K562 (cell line): ENCODE data around the gene SLC35D2. TPM values are rescaled to one million over a fixed set of nuclear protein-coding genes. Genes with fewer than 3 reads are reported as not detected.

Experiments used
- CBFB ChIP-seq: sonication (generic); formaldehyde crosslinking; IDR thresholded peaks from 2 replicates; pipeline ENCODE4 v1.4.0; 2020; ENCODE audit warnings: mild to moderate bottlenecking, missing genetic modification reagents
- E2F4 ChIP-seq: sonication (generic); formaldehyde crosslinking; IDR thresholded peaks from 2 replicates; pipeline ENCODE4 v1.8.0; 2022; ENCODE audit warnings: mild to moderate bottlenecking, low read depth, missing genetic modification reagents
- ERF ChIP-seq: fragments of 450-650 bp; formaldehyde crosslinking; IDR thresholded peaks from 2 replicates; pipeline ENCODE4 v1.4.0; 2020; ENCODE audit warnings: mild to moderate bottlenecking, mixed read lengths
- ETS1 ChIP-seq: conservative IDR thresholded peaks from 2 replicates; pipeline ENCODE4 v1.6.1; 2011; ENCODE audit warnings: low read depth, mild to moderate bottlenecking, low read length; ENCODE audit not compliant: control insufficient read depth
- ETV6 ChIP-seq, 3 experiments: fragments of 150-350 bp in 1 of 3; sonication (generic) in 1 of 3; formaldehyde crosslinking in 1 of 3; IDR thresholded peaks; 2 replicates each; pipeline versions ENCODE4 v1.6.1 to v1.8.0; 2014 to 2022; ENCODE audit warnings: borderline replicate concordance in 2 of 3, low read depth in 2 of 3, antibody characterized with exemption in 1 of 3, low read length in 1 of 3, mild to moderate bottlenecking in 1 of 3, missing genetic modification reagents in 1 of 3
- HES1 ChIP-seq: fragments of 450-650 bp; IDR thresholded peaks from 2 replicates; pipeline ENCODE4 v1.6.1; 2016; ENCODE audit warnings: low read depth, mild to moderate bottlenecking, moderate library complexity
- IFI16 ChIP-seq: fragments of 250-450 bp; sonication (Bioruptor Pico); IDR thresholded peaks from 2 replicates; pipeline ENCODE4 v2.1.2; 2022; ENCODE audit warnings: mild to moderate bottlenecking, inconsistent platforms
- MEF2A ChIP-seq: IDR thresholded peaks from 2 replicates; pipeline ENCODE4 v1.6.1; 2011; ENCODE audit warnings: low read depth, mild to moderate bottlenecking, low read length, moderate library complexity; ENCODE audit not compliant: control insufficient read depth
- NCOR1 ChIP-seq: fragments of 450-650 bp; IDR thresholded peaks from 2 replicates; pipeline ENCODE4 v1.6.1; 2016; ENCODE audit warnings: mild to moderate bottlenecking, moderate library complexity
- PHF8 ChIP-seq: fragments of 200-600 bp; sonication (generic); IDR thresholded peaks from 2 replicates; pipeline ENCODE4 v1.6.1; 2012; ENCODE audit warnings: mixed run types, mild to moderate bottlenecking, inconsistent platforms, low read length, moderate library complexity, borderline replicate concordance
- PKNOX1 ChIP-seq: fragments of 450-650 bp; IDR thresholded peaks from 2 replicates; pipeline ENCODE4 v1.6.1; 2016
- PURB ChIP-seq: sonication (generic); formaldehyde crosslinking; IDR thresholded peaks from 2 replicates; pipeline ENCODE4 v1.9.0; 2021; ENCODE audit warnings: low read depth, mild to moderate bottlenecking, missing genetic modification reagents
- SMARCA4 ChIP-seq: fragments of 450-650 bp; IDR thresholded peaks from 2 replicates; pipeline ENCODE4 v1.6.1; 2016
- ZNF384 ChIP-seq: IDR thresholded peaks from 2 replicates; pipeline ENCODE4 v1.6.1; 2012; ENCODE audit warnings: low read depth, low read length, improper control_type of control experiment
- ZNF764 ChIP-seq: fragments of 250-450 bp; sonication (Bioruptor Pico); IDR thresholded peaks from 2 replicates; pipeline ENCODE4 v1.4.0; 2020; ENCODE audit warnings: low read depth, mild to moderate bottlenecking, moderate library complexity
- polyA plus RNA-seq, 8 experiments: library from polyadenylated mRNA; depleted of rRNA in 4 of 8; stranded (reverse) in 5 of 8; unstranded in 3 of 8; fragments of >200 nt; fragmentation: Nextera tagmentation in 2 of 8; fragmentation: Illumina TruSeq in 1 of 8; extraction: Ambion mirVana in 2 of 8; extraction: Trizol in 1 of 8; gene quantifications; 2 replicates each; pipeline versions ENCODE4 v1.2.1 to v1.2.3, GENCODE V29; 2011 to 2014; ENCODE audit warnings: inconsistent platforms in 1 of 8, missing spikeins in 1 of 8
- total RNA-seq, 7 experiments: library from RNA; depleted of rRNA in 6 of 7; stranded (reverse); fragments of >200 nt in 6 of 7; fragmentation: Illumina TruSeq in 2 of 7; extraction: Trizol in 2 of 7; gene quantifications; 2 replicates each; pipeline versions ENCODE4 v1.2.1 to v1.2.3, GENCODE V29; 2011 to 2021; ENCODE audit warnings: low replicate concordance in 1 of 7
- TF ChIP-seq, protein P1 (sequence below): fragments of 250-450 bp; sonication (Bioruptor Pico); IDR thresholded peaks from 2 replicates; pipeline ENCODE4 v1.4.0; 2020; ENCODE audit warnings: mild to moderate bottlenecking
- TF ChIP-seq, protein P2 (sequence below), 2 experiments: fragments of 150-350 bp in 1 of 2; IDR thresholded peaks; 2 replicates each; pipeline ENCODE4 v1.6.1; 2012 to 2016; ENCODE audit warnings: low read depth in 2 of 2, low read length in 2 of 2, mild to moderate bottlenecking in 1 of 2, moderate library complexity in 1 of 2

Gene SLC35D2
- total and polyA plus RNA-seq, 9 of the 15 experiments (the other 6 are each of a cell fraction or from before 2014, with no cell fraction given) = 2.9 to 14.9 (median 11.7) TPM

DNA sequence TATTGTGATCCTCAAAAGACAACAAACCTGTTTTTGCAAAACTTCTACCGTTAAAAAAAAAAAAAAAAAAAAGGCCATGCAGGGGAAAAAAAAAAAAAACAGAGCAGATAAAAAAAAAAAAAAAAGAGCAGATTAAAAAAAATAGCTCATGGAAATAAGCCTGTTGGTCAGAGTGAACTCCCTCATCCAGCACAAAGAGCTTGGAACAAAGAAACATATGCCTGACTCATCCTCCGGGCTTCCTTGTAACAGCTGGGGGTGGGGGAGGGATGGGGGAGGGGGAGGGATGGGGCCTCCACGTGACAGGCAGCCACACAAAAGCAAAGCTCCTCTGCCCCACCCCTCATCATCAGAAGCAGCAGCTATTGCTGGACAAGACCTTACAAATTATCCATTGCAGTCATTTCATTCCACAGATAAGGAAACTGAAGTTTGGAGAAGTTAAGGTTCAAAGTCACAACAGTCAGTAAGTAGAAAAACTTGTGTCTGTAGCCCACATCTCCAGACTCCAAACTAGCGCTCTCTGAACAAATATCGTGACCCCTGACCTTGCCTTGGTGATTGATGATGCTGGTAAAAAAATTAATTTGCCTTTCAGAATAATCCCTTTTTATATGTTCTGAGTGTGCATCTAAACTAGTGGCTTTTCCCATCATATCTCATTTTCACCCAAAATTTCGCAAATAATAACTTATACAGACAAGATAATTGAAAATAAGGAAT, 38.9 kb downstream of the SLC35D2 start (continued):
- TF ChIP-seq, protein P1, sequence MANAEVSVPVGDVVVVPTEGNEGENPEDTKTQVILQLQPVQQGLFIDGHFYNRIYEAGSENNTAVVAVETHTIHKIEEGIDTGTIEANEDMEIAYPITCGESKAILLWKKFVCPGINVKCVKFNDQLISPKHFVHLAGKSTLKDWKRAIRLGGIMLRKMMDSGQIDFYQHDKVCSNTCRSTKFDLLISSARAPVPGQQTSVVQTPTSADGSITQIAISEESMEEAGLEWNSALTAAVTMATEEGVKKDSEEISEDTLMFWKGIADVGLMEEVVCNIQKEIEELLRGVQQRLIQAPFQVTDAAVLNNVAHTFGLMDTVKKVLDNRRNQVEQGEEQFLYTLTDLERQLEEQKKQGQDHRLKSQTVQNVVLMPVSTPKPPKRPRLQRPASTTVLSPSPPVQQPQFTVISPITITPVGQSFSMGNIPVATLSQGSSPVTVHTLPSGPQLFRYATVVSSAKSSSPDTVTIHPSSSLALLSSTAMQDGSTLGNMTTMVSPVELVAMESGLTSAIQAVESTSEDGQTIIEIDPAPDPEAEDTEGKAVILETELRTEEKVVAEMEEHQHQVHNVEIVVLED (CRISPR knock-in tag) = no peak
- TF ChIP-seq SMARCA4 (peak; percentile 47; the same call in 1 of the 2 replicates), PURB (CRISPR knock-in tag) (no peak), ETS1 (no peak), ERF (no peak), CBFB (CRISPR knock-in tag) (no peak), MEF2A (no peak), PKNOX1 (peak; percentile 43; the same call in 1 of the 2 replicates), E2F4 (CRISPR knock-in tag) (no peak), IFI16 (CRISPR knock-in tag) (no peak), HES1 (no peak), NCOR1 (no peak), ZNF384 (peak; percentile 88), ETV6 (IDR thresholded peaks at IDR 0.05; ENCODE audit: borderline replicate concordance in 1 of 2, low read depth in 2 of 2, low read length in 1 of 2) (no peak), ETV6 (CRISPR knock-in tag; IDR thresholded peaks at IDR 0.05; ENCODE audit: borderline replicate concordance) (no peak), PHF8 (no peak), ZNF764 (no peak)
- TF ChIP-seq, protein P2, sequence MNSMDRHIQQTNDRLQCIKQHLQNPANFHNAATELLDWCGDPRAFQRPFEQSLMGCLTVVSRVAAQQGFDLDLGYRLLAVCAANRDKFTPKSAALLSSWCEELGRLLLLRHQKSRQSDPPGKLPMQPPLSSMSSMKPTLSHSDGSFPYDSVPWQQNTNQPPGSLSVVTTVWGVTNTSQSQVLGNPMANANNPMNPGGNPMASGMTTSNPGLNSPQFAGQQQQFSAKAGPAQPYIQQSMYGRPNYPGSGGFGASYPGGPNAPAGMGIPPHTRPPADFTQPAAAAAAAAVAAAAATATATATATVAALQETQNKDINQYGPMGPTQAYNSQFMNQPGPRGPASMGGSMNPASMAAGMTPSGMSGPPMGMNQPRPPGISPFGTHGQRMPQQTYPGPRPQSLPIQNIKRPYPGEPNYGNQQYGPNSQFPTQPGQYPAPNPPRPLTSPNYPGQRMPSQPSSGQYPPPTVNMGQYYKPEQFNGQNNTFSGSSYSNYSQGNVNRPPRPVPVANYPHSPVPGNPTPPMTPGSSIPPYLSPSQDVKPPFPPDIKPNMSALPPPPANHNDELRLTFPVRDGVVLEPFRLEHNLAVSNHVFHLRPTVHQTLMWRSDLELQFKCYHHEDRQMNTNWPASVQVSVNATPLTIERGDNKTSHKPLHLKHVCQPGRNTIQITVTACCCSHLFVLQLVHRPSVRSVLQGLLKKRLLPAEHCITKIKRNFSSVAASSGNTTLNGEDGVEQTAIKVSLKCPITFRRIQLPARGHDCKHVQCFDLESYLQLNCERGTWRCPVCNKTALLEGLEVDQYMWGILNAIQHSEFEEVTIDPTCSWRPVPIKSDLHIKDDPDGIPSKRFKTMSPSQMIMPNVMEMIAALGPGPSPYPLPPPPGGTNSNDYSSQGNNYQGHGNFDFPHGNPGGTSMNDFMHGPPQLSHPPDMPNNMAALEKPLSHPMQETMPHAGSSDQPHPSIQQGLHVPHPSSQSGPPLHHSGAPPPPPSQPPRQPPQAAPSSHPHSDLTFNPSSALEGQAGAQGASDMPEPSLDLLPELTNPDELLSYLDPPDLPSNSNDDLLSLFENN (IDR thresholded peaks at IDR 0.05; ENCODE audit: low read depth in 2 of 2, low read length in 2 of 2) = no peak
